NT2/D1 (cell line): ENCODE results near the gene INPP5K.

Experiments used
- SUZ12 ChIP-seq: IDR thresholded peaks from 2 replicates; pipeline ENCODE4 v1.6.1; 2011; ENCODE audit not compliant: insufficient read length, insufficient read depth; ENCODE audit errors: extremely low read depth
- YY1 ChIP-seq: IDR thresholded peaks from 2 replicates; pipeline ENCODE4 v1.6.1; 2011; ENCODE audit not compliant: insufficient read length, insufficient read depth
- ZNF274 ChIP-seq: IDR thresholded peaks from 2 replicates; pipeline ENCODE4 v1.6.1; 2011; ENCODE audit warnings: mild to moderate bottlenecking, low read depth, low read length

DNA sequence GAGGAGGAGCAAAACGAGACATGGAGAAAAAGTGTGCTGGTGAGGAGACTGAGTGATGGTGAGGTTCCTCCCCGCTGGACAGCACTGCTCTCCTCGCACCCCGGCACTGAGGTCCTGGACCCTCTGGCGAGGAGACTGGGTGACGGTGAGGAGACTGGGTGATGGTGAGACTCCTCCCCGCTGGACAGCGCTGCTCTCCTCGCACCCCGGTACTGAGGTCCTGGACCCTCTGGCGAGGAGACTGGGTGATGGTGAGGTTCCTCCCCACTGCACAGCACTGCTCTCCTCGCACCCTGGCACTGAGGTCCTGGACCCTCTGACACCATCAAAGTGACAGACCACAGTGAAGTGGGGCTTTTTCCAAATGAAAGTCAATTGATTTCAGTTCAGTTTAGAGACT is 35.3 kb upstream of the INPP5K start:
- TF ChIP-seq YY1 (no peak), ZNF274 (no peak), SUZ12 (no peak)
